Natural killer cell (primary cell): ENCODE results near the gene CLEC16A. TPM values are rescaled to one million over a fixed set of nuclear protein-coding genes. Genes with fewer than 3 reads are reported as not detected.
A peak's percentile ranks its signal among the peaks of the same experiment; 100 is the strongest.

Source experiments
- ATAC-seq, 3 donors: fragments of 150-1000 bp in 2 of 3; fragments of 200-7000 bp in 1 of 3; cut with Tn5 transposase; 1 replicate in 1 of 3; 2 replicates in 2 of 3; pipeline ENCODE4 v1.10.0; 2021; ENCODE audit warnings: mild to moderate bottlenecking in 2 of 3, moderate library complexity in 2 of 3
- DNase-seq, 2 donors: peaks; one replicate each; pipeline versions ENCODE4 v3.0.0 to v3.0.0-alpha.2; 2013 to 2021; ENCODE audit warnings: mixed read lengths in 1 of 2
- H3K27ac ChIP-seq: one replicate; pipeline ENCODE4 v1.5.1; 2013; ENCODE audit warnings: mild to moderate bottlenecking, low read length
- H3K27me3 ChIP-seq: one replicate; pipeline ENCODE4 v1.6.1; 2013; ENCODE audit warnings: low read length; ENCODE audit not compliant: control insufficient read depth, insufficient read depth
- H3K36me3 ChIP-seq: one replicate; pipeline ENCODE4 v1.6.1; 2013; ENCODE audit warnings: low read length; ENCODE audit not compliant: control insufficient read depth, insufficient read depth
- H3K4me1 ChIP-seq: one replicate; pipeline ENCODE4 v1.6.1; 2013; ENCODE audit warnings: low read length; ENCODE audit not compliant: control insufficient read depth, insufficient read depth
- H3K4me3 ChIP-seq: one replicate; pipeline ENCODE4 v1.5.1; 2013; ENCODE audit warnings: low read length
- H3K9me3 ChIP-seq: one replicate; pipeline ENCODE4 v1.6.1; 2013; ENCODE audit warnings: low read length; ENCODE audit not compliant: control insufficient read depth, insufficient read depth
- H3K27ac Mint-ChIP-seq, 2 donors: one replicate each; pipeline ENCODE4 v1.8.0; 2022; ENCODE audit warnings: mild to moderate bottlenecking in 2 of 2, mixed read lengths in 2 of 2, moderate library complexity in 1 of 2
- H3K27me3 Mint-ChIP-seq, 2 donors: one replicate each; pipeline ENCODE4 v1.8.0; 2022; ENCODE audit warnings: low read depth in 2 of 2, mixed read lengths in 2 of 2
- H3K36me3 Mint-ChIP-seq: one replicate; pipeline ENCODE4 v1.8.0; 2022; ENCODE audit warnings: mixed read lengths
- H3K4me1 Mint-ChIP-seq, 2 donors: one replicate each; pipeline ENCODE4 v1.8.0; 2022; ENCODE audit warnings: mixed read lengths in 2 of 2
- H3K4me3 Mint-ChIP-seq: one replicate; pipeline ENCODE4 v1.8.0; 2022; ENCODE audit warnings: mild to moderate bottlenecking, moderate library complexity, mixed read lengths
- H3K9me3 Mint-ChIP-seq, 2 donors: one replicate each; pipeline ENCODE4 v1.8.0; 2022; ENCODE audit warnings: mixed read lengths in 2 of 2
- WGBS: methylation state at CpG from one replicate; pipeline ENCODE4 v1.1.7; 2013; ENCODE audit warnings: missing lambda C conversion rate; ENCODE audit not compliant: insufficient coverage; 5-methylcytosine and 5-hydroxymethylcytosine counted together
- intact Hi-C: fragments of 100-400 bp; cut with micrococcal nuclease; formaldehyde crosslinking; loops from one replicate; pipeline ENCODE4 v1.14.2; 2022
- total RNA-seq, 4 donors: library from RNA; stranded (reverse); fragments of 120-200 nt in 1 of 4; gene quantifications; one replicate each; pipeline versions ENCODE4 v1.2.3 to v1.2.4, GENCODE V29; 2013 to 2022
- TF ChIP-seq, protein P1 (sequence below): fragments of 200-600 bp; IDR thresholded peaks from one replicate; pipeline ENCODE4 v1.8.0; 2022; ENCODE audit warnings: antibody characterized with exemption

CLEC16A gene
- total RNA-seq, 3 donors from 2014 or later (not counting 1 experiment from before 2014, with no cell fraction given): 35.9 to 50.5 (median 37.4) TPM

DNA sequence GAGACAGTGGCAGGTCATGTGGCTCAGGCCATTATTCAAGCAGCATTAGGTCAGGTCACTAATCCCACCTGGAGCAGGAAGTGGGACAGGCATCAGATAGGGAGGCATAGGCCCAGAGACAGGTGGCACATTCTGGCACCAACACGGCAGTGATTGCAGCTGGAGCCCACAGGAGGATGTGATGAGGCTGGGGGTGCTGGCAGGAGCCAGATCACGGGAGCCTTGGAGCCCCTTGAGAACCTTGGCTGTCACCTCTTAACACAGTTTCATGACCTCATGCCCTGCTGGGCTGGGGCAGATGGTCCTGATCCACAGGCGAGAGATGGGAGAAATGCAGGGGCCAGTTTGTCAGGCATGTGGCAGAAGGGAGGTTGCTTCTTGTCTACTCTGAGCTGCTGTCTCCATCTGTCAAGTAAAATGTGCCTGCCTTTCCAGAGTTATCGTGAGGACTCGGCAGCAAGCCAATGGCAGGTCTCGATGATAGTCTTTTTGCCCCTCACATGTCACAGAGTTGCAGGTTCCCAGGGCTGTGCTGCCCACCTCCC, 109.6 kb downstream of the CLEC16A start:
- H3K27ac ChIP-seq: no peak overlapping the region

DNA sequence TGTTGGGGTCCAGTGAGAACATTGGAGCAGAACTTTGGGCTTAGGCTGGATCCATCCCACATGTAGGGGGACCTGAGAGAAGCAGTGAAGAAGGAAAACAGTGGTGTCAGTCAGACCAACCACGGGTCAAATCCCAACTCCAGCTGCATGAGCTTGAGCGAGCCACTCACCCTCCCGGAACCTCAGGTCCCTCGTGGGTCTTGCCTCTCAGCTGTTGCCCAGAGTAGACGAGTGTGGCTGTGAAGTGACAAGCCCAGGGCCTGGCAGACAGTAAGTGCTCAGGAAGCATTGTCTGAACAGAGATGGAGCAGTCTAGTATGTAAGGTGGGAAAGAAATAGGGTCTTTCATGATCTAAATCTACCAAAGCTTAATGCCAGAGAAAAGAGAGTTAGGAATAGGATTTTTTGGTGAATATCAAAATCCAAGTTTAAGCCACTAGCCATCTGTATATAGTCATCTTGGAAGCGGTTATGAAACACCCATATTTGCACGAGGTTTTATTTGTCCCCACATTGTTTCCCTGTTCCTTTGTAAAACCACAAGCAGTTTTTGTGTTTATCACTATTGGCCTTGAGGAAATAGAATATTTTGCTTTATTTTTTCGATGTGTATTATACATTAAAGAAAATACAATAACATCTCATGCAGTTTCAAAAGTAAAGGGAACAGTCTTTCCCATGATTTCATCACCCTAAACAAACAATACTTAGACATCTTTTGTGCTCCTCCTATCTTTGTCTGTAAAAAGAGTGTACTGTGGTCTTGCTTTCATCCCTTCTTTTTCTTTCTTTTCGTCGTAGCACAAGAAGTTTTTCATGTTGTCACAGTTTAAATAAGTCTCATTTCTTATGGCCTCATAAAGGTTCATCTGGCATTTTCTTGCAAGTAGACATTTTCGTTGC, 112.0 kb downstream of the CLEC16A start:
- no peaks in the 10 kb centered on the region for H3K9me3 ChIP-seq
- peaks cover 12% of the 10 kb centered on the region for H3K36me3 ChIP-seq
- ATAC-seq (peak in 1 of 3 donors; percentile 37), DNase-seq (no peak)
- no peak overlapping the region for H3K27ac ChIP-seq
- intact Hi-C loops: loop anchor here (10.0 kb wide), 1 partner anchor 68 kb away; no protein-coding TSS in a partner anchor
- WGBS: 45% methylated on average over 9 of the region's 11 CpGs
- Mint-ChIP-seq H3K27ac (peak overlapping the region; percentile 49 to 56), H3K4me3 (peak overlapping the region; percentile 0), H3K36me3 (peaks cover 6% of the 10 kb centered on the region), H3K9me3 (no peaks in the 10 kb centered on the region), H3K27me3 (no peaks in the 10 kb centered on the region), H3K4me1 (peaks cover 44 to 47% of the 10 kb centered on the region in 2 donors)
- H3K27me3 ChIP-seq: no peaks in the 10 kb centered on the region
- TF ChIP-seq, protein P1, sequence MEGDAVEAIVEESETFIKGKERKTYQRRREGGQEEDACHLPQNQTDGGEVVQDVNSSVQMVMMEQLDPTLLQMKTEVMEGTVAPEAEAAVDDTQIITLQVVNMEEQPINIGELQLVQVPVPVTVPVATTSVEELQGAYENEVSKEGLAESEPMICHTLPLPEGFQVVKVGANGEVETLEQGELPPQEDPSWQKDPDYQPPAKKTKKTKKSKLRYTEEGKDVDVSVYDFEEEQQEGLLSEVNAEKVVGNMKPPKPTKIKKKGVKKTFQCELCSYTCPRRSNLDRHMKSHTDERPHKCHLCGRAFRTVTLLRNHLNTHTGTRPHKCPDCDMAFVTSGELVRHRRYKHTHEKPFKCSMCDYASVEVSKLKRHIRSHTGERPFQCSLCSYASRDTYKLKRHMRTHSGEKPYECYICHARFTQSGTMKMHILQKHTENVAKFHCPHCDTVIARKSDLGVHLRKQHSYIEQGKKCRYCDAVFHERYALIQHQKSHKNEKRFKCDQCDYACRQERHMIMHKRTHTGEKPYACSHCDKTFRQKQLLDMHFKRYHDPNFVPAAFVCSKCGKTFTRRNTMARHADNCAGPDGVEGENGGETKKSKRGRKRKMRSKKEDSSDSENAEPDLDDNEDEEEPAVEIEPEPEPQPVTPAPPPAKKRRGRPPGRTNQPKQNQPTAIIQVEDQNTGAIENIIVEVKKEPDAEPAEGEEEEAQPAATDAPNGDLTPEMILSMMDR: no peak
- peaks cover 34% of the 10 kb centered on the region for H3K4me1 ChIP-seq
- no peak overlapping the region for H3K4me3 ChIP-seq

More for the DNA sequence above, 109.6 kb downstream of the CLEC16A start:
- DNase-seq (no peak), ATAC-seq (no peak)
- intact Hi-C loops: loop anchor here (2.0 to 10.0 kb wide), 2 partner anchors 71 to 203 kb away; partner anchors contain the start of gene SOCS1
- Mint-ChIP-seq H3K4me1 (peaks cover 49 to 52% of the 10 kb centered on the region in 2 donors), H3K9me3 (no peaks in the 10 kb centered on the region), H3K36me3 (peaks cover 6% of the 10 kb centered on the region), H3K27ac (peak overlapping the region; percentile 36 to 66), H3K4me3 (no peak overlapping the region), H3K27me3 (no peaks in the 10 kb centered on the region)
- H3K4me1 ChIP-seq: peaks cover 47% of the 10 kb centered on the region
- no peaks in the 10 kb centered on the region for H3K9me3 ChIP-seq
- WGBS: 96% methylated on average over 6 of the region's 6 CpGs
- H3K27me3 ChIP-seq: no peaks in the 10 kb centered on the region
- H3K36me3 ChIP-seq: peaks cover 5% of the 10 kb centered on the region
- H3K4me3 ChIP-seq: no peak overlapping the region
- TF ChIP-seq, protein P1: no peak

GRCh38 chr16:11056993-11057649, 112.8 kb downstream of the CLEC16A start:
- DNase-seq (no peak), ATAC-seq (no peak)
- Histone ChIP-seq H3K36me3 (peaks cover 17% of the 10 kb centered on the region), H3K27ac (no peak overlapping the region), H3K9me3 (no peaks in the 10 kb centered on the region), H3K4me1 (peaks cover 26% of the 10 kb centered on the region), H3K4me3 (no peak overlapping the region), H3K27me3 (no peaks in the 10 kb centered on the region)
- Mint-ChIP-seq H3K9me3 (no peaks in the 10 kb centered on the region), H3K4me3 (no peak overlapping the region), H3K4me1 (peaks cover 36 to 39% of the 10 kb centered on the region in 2 donors), H3K27ac (peak overlapping the region in 1 of 2 donors; percentile 56), H3K27me3 (no peaks in the 10 kb centered on the region), H3K36me3 (peaks cover 6% of the 10 kb centered on the region)
- intact Hi-C loops: loop anchor here (10.0 kb wide), 1 partner anchor 68 kb away; no protein-coding TSS in a partner anchor
- 96% methylated on average over 12 of the region's 12 CpGs for WGBS
- TF ChIP-seq, protein P1: no peak
